Stimulated activated CD4-positive, alpha-beta T cell treated with anti-CD3 and anti-CD28 coated beads, Interleukin-12 subunit alpha, Interleukin-12 subunit beta, amount 100 ng/mL, for 24 hours (primary cell): ENCODE results near the gene SLK.

Source experiments
- DNase-seq, 2 experiments: peaks; one replicate each; pipeline ENCODE4 v3.0.0-alpha.2; 2020; ENCODE audit warnings: low read depth in 2 of 2

SLK gene

DNA sequence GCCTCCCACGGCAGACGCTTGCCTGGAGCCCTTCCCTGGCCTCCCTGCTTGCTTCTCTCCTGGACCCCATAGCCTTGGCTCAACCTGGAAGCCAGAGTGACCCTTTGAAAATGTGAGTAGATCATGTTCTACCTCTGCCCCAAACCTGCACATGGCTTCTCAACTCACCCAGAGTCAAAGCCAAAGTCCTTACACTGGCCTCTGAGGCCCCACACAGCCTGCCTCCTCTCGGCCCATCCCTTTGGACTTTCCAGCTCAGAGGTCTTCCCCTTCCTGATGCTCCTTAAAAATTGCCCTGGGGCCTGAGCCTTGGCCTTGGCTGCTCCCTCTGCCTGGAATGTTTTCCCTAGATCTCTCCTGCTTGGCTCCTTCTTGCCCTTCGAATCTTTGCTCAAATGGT is 86.3 kb downstream of the SLK start:
- no peak for DNase-seq

- no peak for DNase-seq
Observed at GRCh38 chr10:104054430-104054829, 87.5 kb downstream of the SLK start.

DNA sequence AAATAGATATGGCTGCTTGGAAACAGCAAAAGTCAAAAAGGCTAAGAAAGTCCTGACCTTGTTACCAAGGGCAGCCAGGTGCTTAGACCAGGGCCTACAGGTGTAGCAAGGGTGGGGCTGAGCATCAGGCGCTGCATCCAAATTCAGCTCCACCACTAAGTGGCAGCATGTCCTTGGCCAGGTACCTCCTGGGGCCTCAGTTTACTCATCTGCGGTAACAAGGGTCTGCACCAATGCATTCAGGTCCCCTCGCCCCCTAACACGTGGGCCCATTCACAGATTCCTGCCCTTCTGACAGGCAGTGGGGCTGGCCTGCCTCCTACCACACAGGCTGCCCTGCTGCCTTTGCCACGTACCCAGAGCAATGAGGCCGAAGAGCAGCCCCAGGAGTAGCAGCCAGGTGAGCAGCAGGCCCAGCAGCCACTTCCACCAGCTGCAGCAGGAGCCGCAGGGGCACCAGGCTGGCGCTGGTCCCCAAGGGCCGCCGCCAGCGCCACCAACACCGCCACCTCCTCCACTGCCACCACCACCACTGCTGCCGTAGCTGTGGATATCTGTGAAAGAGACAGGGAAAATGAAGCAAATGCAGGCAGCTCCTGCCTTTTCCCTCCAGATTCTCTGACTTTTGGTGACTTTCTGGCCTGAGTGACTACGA is 89.8 kb downstream of the SLK start:
- DNase-seq: no peak

DNA sequence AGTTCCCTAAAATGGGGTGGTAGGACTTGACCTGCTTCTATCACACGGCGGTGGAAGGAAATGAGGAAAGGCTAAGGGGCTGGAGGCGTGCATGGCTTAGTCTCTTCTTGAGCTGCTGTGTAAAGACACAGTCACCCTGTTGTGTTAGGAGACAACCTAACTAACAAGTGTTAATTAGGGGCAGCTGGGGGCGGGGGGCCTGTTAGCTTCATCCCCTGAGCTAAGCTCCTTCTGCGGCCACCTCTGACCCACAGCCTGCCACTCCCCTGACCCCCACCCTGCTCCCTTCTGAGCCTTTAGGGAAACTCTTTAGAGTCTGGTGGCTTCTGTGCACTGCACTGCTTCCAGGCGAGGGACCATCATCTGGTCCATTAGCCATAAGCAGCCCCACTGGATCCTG is 90.8 kb downstream of the SLK start:
- DNase-seq: no peak

GRCh38 chr10:104059364-104059763 is 92.4 kb downstream of the SLK start:
- DNase-seq: no peak

GRCh38 chr10:104061196-104061595 is 94.3 kb downstream of the SLK start:
- DNase-seq: no peak

DNA sequence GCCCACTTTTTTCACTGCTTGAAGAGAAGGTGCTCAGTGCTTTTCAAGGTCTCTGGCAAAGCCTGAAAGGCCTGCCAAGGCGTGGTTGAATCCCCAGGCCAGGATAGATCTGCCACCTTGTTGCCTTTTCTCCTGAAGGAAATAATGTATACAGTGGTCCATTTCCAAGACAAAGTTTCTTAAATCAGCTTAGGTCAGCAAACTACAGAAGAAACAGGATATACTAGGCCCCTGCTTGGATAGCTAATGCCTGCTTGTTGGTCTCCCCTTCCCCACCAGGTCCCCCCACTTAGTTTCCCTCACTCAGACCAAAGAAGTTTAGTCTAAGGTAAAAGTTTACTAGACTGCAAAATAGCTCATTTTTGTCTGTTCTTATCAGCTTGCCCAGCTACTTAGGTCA is 98.8 kb downstream of the SLK start:
- no peak for DNase-seq

DNA sequence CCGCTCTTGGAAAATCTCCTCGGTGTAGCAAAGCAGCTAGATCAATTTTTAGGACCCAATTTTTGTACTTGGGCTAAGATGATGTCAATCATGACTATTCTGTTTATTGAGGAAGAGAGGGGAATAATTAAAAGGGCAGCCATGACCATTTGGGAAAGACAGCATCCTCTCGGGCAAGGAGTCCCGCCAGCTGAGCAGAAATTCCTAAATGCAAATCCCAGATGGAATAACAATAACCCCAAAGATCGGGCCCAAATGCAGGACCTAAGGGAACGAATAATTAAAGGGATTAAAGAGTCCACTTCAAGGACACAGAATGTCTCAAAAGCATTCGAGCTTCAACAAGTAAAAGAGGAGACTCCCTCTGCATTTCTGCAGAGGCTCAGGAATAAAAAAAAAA is 100.0 kb downstream of the SLK start:
- DNase-seq: no peak

DNA sequence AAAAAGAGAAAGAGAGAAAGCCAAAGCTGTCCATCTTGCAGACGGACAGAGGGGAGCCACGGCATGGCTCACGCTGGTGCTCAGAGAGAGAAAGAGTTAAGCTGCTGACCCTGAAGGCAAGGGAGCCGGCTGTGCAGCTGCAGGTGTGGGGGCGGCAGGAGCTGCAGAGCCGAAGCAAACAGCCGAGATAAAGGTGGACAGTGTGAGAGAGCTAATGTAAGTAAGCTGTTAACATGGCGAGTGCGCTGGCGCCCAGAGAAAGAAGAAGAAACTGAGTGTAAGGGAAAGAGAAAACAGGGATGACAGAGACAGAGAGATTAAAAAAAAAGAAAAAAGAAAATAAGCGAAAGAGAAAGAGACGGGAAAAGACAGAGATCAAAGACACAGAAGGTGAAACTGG is 100.6 kb downstream of the SLK start:
- DNase-seq: no peak

GRCh38 chr10:104069613-104070012 is 102.7 kb downstream of the SLK start:
- DNase-seq: no peak

DNA sequence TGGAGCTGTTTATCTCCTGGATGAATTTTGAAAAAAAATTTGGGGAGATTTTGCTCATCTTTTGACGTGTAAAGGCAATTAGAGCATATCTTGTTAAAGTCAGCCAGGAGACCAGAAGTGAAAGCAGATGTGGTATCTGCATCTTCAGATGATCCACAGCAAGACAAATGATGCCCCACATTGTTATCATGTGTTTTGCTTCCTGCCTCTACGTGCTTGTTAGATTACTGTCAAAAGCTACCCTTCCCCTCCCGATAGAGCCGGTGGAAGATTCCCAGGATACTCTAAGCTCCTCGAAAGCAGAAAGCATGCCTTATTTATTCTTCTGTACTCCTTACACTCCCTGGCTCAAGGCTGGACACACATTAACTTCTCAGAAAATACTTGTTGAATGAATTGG is 105.8 kb downstream of the SLK start:
- no peak for DNase-seq

GRCh38 chr10:104074505-104074904 is 107.6 kb downstream of the SLK start:
- DNase-seq: no peak

GRCh38 chr10:104076743-104077160 is 109.8 kb downstream of the SLK start:
- DNase-seq: no peak

DNA sequence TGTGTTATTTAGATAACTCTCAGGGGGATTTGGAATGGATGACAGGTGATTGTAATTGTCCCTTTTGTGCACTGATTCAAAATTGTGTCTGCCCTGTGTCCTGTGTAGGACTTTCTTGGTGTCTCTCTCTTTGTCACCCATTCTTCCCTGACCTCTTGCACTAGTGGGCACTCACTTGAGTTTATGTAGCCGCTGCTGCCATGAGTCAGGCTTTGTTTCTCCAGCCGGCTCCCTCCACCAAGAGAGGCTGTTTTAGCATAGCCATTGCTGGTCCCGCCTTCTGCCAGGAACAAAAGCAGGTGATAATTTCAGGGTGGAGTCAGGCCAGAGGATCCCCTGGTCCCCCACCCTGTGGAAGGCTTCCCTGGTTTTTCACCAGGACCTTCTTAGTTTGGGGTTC is 110.3 kb downstream of the SLK start:
- no peak for DNase-seq

- DNase-seq: no peak
Observed at GRCh38 chr10:104077663-104078151, 110.8 kb downstream of the SLK start.
